SK-MEL-5 (cell line): ENCODE measurements around the gene EPN3. TPM values are rescaled to one million over a fixed set of nuclear protein-coding genes. Genes with fewer than 3 reads are reported as not detected.

ENCODE experiments used
- DNase-seq: peaks from one replicate; pipeline ENCODE4 v3.0.0-alpha.2; 2016; ENCODE audit warnings: low read depth, low spot score
- in situ Hi-C: cut with HindIII; loops from 2 replicates; pipeline ENCODE4 v1.10.0; 2016; ENCODE audit warnings: low sequenced_read_pairs, high pct_unique_total_duplicates, low pct_unique_long_range_greater_than_20kb
- total RNA-seq: library from RNA; depleted of rRNA; stranded (reverse); fragments of >200 nt; shearing (Covaris generic); gene quantifications from 2 replicates; pipeline ENCODE4 v1.2.3, GENCODE V29; 2014

Gene EPN3
- total RNA-seq, 1 experiment from 2014 or later = not detected

GRCh38 chr17:50541716-50542688 is 9.5 kb downstream of the EPN3 start:
- in situ Hi-C loops = no loop called here
- peak; percentile 80 for DNase-seq

- DNase-seq = no peak
- in situ Hi-C loops = no loop called here
Measured at GRCh38 chr17:50542795-50543774, 10.6 kb downstream of the EPN3 start.

- no peak for DNase-seq
- in situ Hi-C loops = no loop called here
Measured at GRCh38 chr17:50544516-50544915, 12.0 kb downstream of the EPN3 start.

GRCh38 chr17:50545311-50545710 is 12.8 kb downstream of the EPN3 start:
- in situ Hi-C loops = no loop called here
- no peak for DNase-seq

- no peak for DNase-seq
- in situ Hi-C loops = no loop called here
Measured at GRCh38 chr17:50546701-50547034, 14.1 kb downstream of the EPN3 start.

- peak; percentile 93 for DNase-seq
- in situ Hi-C loops = no loop called here
Measured at GRCh38 chr17:50547035-50547735, 14.7 kb downstream of the EPN3 start, which contains the start of gene SPATA20. SPATA20 (plus strand) TSS chr17:50547174; CDS start chr17:50547209, 35 bp downstream.

GRCh38 chr17:50547736-50548083 is 15.2 kb downstream of the EPN3 start:
- in situ Hi-C loops = no loop called here
- DNase-seq = no peak

GRCh38 chr17:50548831-50549230 is 16.3 kb downstream of the EPN3 start:
- DNase-seq = no peak
- in situ Hi-C loops = no loop called here

- DNase-seq = no peak
- in situ Hi-C loops = no loop called here
Measured at GRCh38 chr17:50549256-50549941, 16.9 kb downstream of the EPN3 start.

- in situ Hi-C loops = no loop called here
- no peak for DNase-seq
Measured at GRCh38 chr17:50549969-50550368, 17.4 kb downstream of the EPN3 start.

GRCh38 chr17:50550661-50551432 is 18.3 kb downstream of the EPN3 start:
- in situ Hi-C loops = no loop called here
- DNase-seq = peak; percentile 84

GRCh38 chr17:50551433-50551815 is 18.9 kb downstream of the EPN3 start:
- no peak for DNase-seq
- in situ Hi-C loops = no loop called here

GRCh38 chr17:50551884-50552283 is 19.3 kb downstream of the EPN3 start:
- DNase-seq = no peak
- in situ Hi-C loops = no loop called here

GRCh38 chr17:50554201-50554600 is 21.7 kb downstream of the EPN3 start:
- no peak for DNase-seq
- in situ Hi-C loops = no loop called here

GRCh38 chr17:50556803-50557202 is 24.3 kb downstream of the EPN3 start:
- DNase-seq = no peak
- in situ Hi-C loops = no loop called here

GRCh38 chr17:50557630-50558029 is 25.1 kb downstream of the EPN3 start:
- in situ Hi-C loops = no loop called here
- no peak for DNase-seq

- DNase-seq = no peak
- in situ Hi-C loops = no loop called here
Measured at GRCh38 chr17:50558091-50558490, 25.6 kb downstream of the EPN3 start.
